RWPE1 (cell line): ENCODE results near the gene FNBP1L.

Source experiments
- CTCF ChIA-PET: fragments of 350-600 bp; sonication (Branson Sonifier 250); formaldehyde crosslinking; extraction: SDS; loops from one replicate; lab custom pipeline; 2021; lab: Yijun Ruan, JAX
- POLR2A ChIA-PET: fragments of 400-600 bp; formaldehyde crosslinking; extraction: SDS; loops from one replicate; lab custom pipeline; 2020; ENCODE audit warnings: antibody characterized with exemption; ENCODE audit not compliant: low non-redundant PET; lab: Yijun Ruan, JAX
- DNase-seq: peaks from one replicate; pipeline ENCODE4 v3.0.0; 2012; ENCODE audit warnings: low spot score
- H3K27ac ChIP-seq: fragments of 450-650 bp; 2 replicates; pipeline ENCODE4 v1.5.1; 2017
- TF ChIP-seq, protein P1 (sequence below): fragments of 450-650 bp; conservative IDR thresholded peaks from 2 replicates; pipeline ENCODE4 v1.5.1; 2017; ENCODE audit warnings: low read depth, mild to moderate bottlenecking

The FNBP1L gene

DNA sequence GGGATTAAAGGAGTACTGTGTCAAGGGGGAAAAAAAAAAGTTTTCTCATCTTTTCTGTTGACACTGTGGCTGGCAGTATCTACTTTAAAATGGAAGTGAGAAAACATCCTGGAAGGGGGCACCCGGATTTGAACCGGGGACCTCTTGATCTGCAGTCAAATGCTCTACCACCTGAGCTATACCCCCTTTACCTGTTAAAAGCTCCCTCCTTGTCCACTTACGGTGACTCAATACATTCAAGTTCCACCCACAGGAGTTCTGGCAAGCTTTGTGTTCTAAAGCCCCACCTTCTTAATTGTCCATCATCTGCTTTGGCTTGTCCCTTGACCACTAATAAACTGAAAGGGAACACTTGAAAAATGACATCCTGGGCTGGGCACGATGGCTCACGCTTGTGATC lies 68.2 kb downstream of the FNBP1L start:
- TF ChIP-seq, protein P1, sequence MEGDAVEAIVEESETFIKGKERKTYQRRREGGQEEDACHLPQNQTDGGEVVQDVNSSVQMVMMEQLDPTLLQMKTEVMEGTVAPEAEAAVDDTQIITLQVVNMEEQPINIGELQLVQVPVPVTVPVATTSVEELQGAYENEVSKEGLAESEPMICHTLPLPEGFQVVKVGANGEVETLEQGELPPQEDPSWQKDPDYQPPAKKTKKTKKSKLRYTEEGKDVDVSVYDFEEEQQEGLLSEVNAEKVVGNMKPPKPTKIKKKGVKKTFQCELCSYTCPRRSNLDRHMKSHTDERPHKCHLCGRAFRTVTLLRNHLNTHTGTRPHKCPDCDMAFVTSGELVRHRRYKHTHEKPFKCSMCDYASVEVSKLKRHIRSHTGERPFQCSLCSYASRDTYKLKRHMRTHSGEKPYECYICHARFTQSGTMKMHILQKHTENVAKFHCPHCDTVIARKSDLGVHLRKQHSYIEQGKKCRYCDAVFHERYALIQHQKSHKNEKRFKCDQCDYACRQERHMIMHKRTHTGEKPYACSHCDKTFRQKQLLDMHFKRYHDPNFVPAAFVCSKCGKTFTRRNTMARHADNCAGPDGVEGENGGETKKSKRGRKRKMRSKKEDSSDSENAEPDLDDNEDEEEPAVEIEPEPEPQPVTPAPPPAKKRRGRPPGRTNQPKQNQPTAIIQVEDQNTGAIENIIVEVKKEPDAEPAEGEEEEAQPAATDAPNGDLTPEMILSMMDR: no peak
- ChIA-PET POLR2A (no interaction called here), CTCF (no interaction called here)
- H3K27ac ChIP-seq: no peak overlapping the region
- peak; percentile 14 for DNase-seq

DNA sequence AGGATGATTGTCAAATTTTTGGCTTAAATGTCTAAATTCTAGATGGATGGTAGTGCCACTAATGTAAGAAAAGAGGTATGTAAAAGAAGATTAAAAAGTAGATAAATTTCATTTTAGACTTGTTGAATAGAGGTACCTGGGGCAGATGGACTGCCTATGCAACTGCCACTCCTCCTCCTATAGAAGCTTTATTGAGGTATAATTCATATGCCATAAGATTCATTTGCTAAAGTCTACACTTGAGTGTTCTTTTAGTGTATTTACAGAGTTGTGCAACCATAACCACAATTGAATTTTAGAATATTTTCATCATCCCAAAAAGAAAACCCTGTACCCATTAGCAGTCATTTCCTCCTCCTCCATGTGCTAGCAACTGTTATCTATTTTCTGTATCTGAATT lies 70.6 kb downstream of the FNBP1L start:
- ChIA-PET POLR2A (no interaction called here), CTCF (no interaction called here)
- TF ChIP-seq, protein P1: no peak
- no peak overlapping the region for H3K27ac ChIP-seq
- DNase-seq: no peak

DNA sequence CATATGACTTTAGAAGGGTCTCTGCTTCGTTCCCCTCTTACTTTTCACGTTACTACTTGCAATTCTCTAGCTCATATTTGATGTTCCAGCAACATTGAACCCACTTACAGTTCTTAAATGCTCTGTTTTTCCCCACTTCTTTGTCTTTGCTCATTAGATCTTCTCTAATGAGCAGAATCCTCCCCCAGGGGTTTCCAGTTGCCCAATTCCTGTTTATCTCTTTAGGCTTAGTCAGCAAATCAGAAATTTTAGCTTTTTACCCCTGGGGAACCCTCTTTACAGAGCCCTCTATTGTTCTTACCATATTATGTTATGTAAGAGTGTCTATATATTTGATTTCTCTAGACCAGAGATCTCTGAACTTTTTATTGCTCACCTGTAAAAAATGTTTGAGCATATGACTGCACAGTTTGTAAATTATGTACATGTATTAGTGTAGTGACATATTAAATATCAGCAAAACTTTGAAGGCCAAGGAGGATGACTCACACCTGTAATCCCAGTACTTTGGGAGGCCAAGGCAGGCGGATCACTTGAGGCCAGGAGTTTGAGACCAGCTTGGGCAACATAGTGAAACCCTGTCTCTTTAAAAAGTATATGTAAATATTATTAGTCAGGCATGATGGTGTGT lies 71.4 kb downstream of the FNBP1L start:
- POLR2A ChIA-PET: no interaction called here
- CTCF ChIA-PET: no interaction called here
- DNase-seq: peak; percentile 13
- TF ChIP-seq, protein P1: no peak
- H3K27ac ChIP-seq: no peak overlapping the region

DNA sequence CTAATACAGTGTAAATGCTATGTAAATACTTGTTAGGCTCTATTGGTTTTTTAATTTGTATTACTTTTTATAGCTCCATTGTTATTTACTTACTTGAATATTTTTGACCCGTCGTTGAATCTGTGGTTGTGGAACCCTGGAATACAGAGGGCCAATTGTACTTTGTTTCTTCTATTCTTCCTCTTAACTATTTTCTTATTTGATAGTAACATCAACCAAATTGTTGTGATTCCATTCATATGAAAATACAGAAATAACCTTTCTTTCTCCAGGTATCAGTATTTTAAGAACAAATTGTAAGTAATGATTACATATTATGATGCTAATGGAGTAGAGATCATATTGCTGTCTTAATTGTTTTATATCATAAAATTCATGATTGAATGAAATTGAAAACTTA lies 73.7 kb downstream of the FNBP1L start:
- POLR2A ChIA-PET: no interaction called here
- no peak for DNase-seq
- no peak overlapping the region for H3K27ac ChIP-seq
- CTCF ChIA-PET: no interaction called here
- TF ChIP-seq, protein P1: no peak

DNA sequence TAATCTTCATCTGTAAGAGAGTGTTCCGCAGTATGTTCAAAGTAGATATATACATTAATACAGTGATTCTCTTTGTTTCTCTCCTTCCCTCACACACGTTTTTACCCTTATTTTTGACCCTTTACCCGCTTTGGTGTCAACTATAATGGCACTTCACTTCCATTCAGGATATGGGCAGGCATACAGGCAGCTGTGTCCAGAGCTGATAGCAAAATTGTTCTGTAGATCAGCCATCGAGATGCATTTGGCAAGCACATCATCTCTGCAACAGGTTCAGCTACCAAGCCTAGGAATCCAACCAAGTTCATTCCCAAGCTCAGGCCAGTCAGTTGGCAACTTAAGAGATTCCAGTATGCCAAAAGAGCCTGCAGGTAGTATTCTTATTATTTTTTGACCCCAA lies 74.8 kb downstream of the FNBP1L start:
- no peak for DNase-seq
- TF ChIP-seq, protein P1: no peak
- H3K27ac ChIP-seq: no peak overlapping the region
- CTCF ChIA-PET: no interaction called here
- POLR2A ChIA-PET: no interaction called here

DNA sequence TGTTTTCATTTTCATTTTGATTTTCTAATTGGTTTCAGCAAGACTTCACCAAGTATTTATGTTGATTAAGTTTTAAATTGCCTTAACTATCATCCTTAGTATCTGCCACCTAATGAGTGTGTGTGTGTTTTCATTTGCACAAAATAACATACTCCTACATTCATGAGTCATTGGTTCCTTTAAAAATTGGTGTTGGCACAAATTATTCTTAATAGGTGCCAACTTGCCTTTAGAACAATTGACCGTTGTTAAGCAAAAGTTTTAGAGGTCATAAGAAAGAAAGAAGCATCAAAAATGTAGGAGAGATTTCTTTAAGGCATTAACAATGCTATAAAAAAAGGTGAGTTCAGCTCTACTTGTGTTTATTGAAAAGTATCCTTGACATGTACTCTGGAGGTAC lies 77.5 kb downstream of the FNBP1L start:
- H3K27ac ChIP-seq: no peak overlapping the region
- CTCF ChIA-PET: no interaction called here
- POLR2A ChIA-PET: no interaction called here
- no peak for DNase-seq
- TF ChIP-seq, protein P1: no peak
